Large intestine (tissue), 3 donors: ENCODE measurements around the gene HELLS. TPM values are rescaled to one million over a fixed set of nuclear protein-coding genes. Genes with fewer than 3 reads are reported as not detected.
"Not testable (repeated sequence)": the region's sequence is repeated elsewhere in the genome, so short reads cannot be mapped to it uniquely, and the experiment has no call there.

ENCODE experiments used
- DNase-seq, 2 donors: peaks; one replicate each; pipeline versions ENCODE4 v3.0.0 to v3.0.0-alpha.2; 2013
- H3K27ac ChIP-seq: one replicate; pipeline ENCODE4 v1.5.1; 2013; ENCODE audit warnings: low read length
- H3K27me3 ChIP-seq: 2 replicates; pipeline ENCODE4 v1.6.1; 2013; ENCODE audit warnings: low read length; ENCODE audit not compliant: control insufficient read depth, insufficient read depth
- H3K36me3 ChIP-seq: 2 replicates; pipeline ENCODE4 v1.6.1; 2013; ENCODE audit warnings: low read length; ENCODE audit not compliant: control insufficient read depth, insufficient read depth
- H3K4me1 ChIP-seq: one replicate; pipeline ENCODE4 v1.6.1; 2013; ENCODE audit warnings: low read length; ENCODE audit not compliant: control insufficient read depth, insufficient read depth
- H3K4me3 ChIP-seq: one replicate; pipeline ENCODE4 v1.5.1; 2013; ENCODE audit warnings: low read length
- H3K9me3 ChIP-seq: one replicate; pipeline ENCODE4 v1.6.1; 2013; ENCODE audit warnings: mild to moderate bottlenecking, low read depth, low read length, moderate library complexity; ENCODE audit not compliant: control insufficient read depth
- WGBS: methylation state at CpG from one replicate; pipeline ENCODE4 v1.1.5; 2013; ENCODE audit warnings: low lambda C conversion rate; ENCODE audit not compliant: insufficient coverage; 5-methylcytosine and 5-hydroxymethylcytosine counted together
- polyA plus RNA-seq: library from polyadenylated mRNA; unstranded; fragments of 120-200 nt; gene quantifications from one replicate; pipeline ENCODE4 v1.2.1, GENCODE V29; 2013

The HELLS gene
- polyA plus RNA-seq, 1 donor: 16.8 TPM

GRCh38 chr10:94632954-94633353 lies 87.4 kb downstream of the HELLS start:
- Histone ChIP-seq H3K27me3 (no peaks in the 10 kb centered on the region), H3K36me3 (no peaks in the 10 kb centered on the region), H3K4me3 (no peak overlapping the region), H3K4me1 (peaks cover 4% of the 10 kb centered on the region), H3K9me3 (peaks cover 6% of the 10 kb centered on the region), H3K27ac (no peak overlapping the region)
- WGBS: 100% methylated on average over 1 of the region's 1 CpG
- no peak for DNase-seq

GRCh38 chr10:94638097-94638496 lies 92.5 kb downstream of the HELLS start:
- H3K27me3 ChIP-seq, H3K27ac ChIP-seq, H3K4me3 ChIP-seq, DNase-seq, H3K9me3 ChIP-seq, H3K4me1 ChIP-seq, H3K36me3 ChIP-seq: not testable (repeated sequence)
- WGBS: 100% methylated on average over 3 of the region's 4 CpGs

- peaks cover 2% of the 10 kb centered on the region for H3K4me1 ChIP-seq
- no peak for DNase-seq
- H3K27ac ChIP-seq: no peak overlapping the region
- no peak overlapping the region for H3K4me3 ChIP-seq
- H3K27me3 ChIP-seq: no peaks in the 10 kb centered on the region
- WGBS: no CpG with 5 or more reads among the region's 8 CpGs
- H3K36me3 ChIP-seq: no peaks in the 10 kb centered on the region
- no peaks in the 10 kb centered on the region for H3K9me3 ChIP-seq
These were observed 94.3 kb downstream of the HELLS start for GRCh38 chr10:94639902-94640301.

GRCh38 chr10:94640562-94640961 lies 95.0 kb downstream of the HELLS start:
- Histone ChIP-seq H3K27ac (no peak overlapping the region), H3K4me1 (peaks cover 2% of the 10 kb centered on the region), H3K36me3 (no peaks in the 10 kb centered on the region), H3K4me3 (no peak overlapping the region), H3K27me3 (no peaks in the 10 kb centered on the region), H3K9me3 (no peaks in the 10 kb centered on the region)
- 100% methylated on average over 1 of the region's 3 CpGs for WGBS
- no peak for DNase-seq

- WGBS: 80% methylated on average over 1 of the region's 4 CpGs
- H3K4me1 ChIP-seq: peaks cover 2% of the 10 kb centered on the region
- H3K27ac ChIP-seq: no peak overlapping the region
- DNase-seq: no peak
- H3K9me3 ChIP-seq: no peaks in the 10 kb centered on the region
- H3K27me3 ChIP-seq: no peaks in the 10 kb centered on the region
- no peaks in the 10 kb centered on the region for H3K36me3 ChIP-seq
- H3K4me3 ChIP-seq: no peak overlapping the region
These were observed 95.9 kb downstream of the HELLS start for GRCh38 chr10:94641480-94641879.

- H3K4me1 ChIP-seq: peaks cover 2% of the 10 kb centered on the region
- no peaks in the 10 kb centered on the region for H3K27me3 ChIP-seq
- no peak for DNase-seq
- 82% methylated on average over 1 of the region's 1 CpG for WGBS
- no peak overlapping the region for H3K4me3 ChIP-seq
- H3K36me3 ChIP-seq: no peaks in the 10 kb centered on the region
- H3K27ac ChIP-seq: no peak overlapping the region
- peaks cover 4% of the 10 kb centered on the region for H3K9me3 ChIP-seq
These were observed 98.8 kb downstream of the HELLS start for GRCh38 chr10:94644352-94644751.

GRCh38 chr10:94645285-94645684 lies 99.7 kb downstream of the HELLS start:
- no peak for DNase-seq
- Histone ChIP-seq H3K4me1 (peaks cover 2% of the 10 kb centered on the region), H3K27me3 (no peaks in the 10 kb centered on the region), H3K27ac (no peak overlapping the region), H3K36me3 (no peaks in the 10 kb centered on the region), H3K9me3 (peaks cover 4% of the 10 kb centered on the region), H3K4me3 (no peak overlapping the region)
- WGBS: no CpG with 5 or more reads among the region's 2 CpGs

Other genes with a start within 250 kb of the HELLS start
- 13.7 TPM for gene NOC3L, start 182.8 kb upstream of the HELLS start, polyA plus RNA-seq
- 12.1 TPM for gene TBC1D12, start 143.2 kb upstream of the HELLS start, polyA plus RNA-seq
- 97.1 TPM for gene CYP2C18, start 137.9 kb downstream of the HELLS start, polyA plus RNA-seq
- gene CYP2C19, start 216.9 kb downstream of the HELLS start, polyA plus RNA-seq: 26.9 TPM